HG02885 (cell line): ENCODE data around the gene LPP.

Experiments
- ATAC-seq: cut with Tn5 transposase; IDR thresholded peaks from one replicate; pipeline ENCODE4 v1.9.1; 2021; ENCODE audit warnings: mild to moderate bottlenecking; ENCODE audit not compliant: unreplicated experiment, poor library complexity

Gene LPP

DNA sequence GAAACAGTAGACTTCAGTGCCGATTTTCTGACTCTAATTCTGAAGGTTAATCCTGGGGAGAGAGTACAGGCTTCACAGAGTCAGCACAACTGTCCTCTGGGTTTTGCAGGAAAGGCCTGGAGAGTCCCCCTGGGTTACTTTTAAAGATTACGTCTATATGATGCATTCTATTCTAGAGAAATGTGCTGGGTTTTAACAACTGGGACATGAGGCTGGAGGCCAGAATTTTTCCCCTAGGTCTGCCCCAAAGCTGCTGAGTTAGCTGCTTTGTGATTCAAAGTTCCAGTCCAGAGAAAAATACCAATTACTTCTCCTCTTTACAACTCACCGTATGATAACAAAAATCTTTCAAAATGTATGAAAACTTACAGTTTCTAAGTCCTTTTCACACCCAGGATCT lies 777.1 kb downstream of the LPP start:
- ATAC-seq = no peak

GRCh38 chr3:188931531-188931930 lies 777.6 kb downstream of the LPP start:
- ATAC-seq = no peak

DNA sequence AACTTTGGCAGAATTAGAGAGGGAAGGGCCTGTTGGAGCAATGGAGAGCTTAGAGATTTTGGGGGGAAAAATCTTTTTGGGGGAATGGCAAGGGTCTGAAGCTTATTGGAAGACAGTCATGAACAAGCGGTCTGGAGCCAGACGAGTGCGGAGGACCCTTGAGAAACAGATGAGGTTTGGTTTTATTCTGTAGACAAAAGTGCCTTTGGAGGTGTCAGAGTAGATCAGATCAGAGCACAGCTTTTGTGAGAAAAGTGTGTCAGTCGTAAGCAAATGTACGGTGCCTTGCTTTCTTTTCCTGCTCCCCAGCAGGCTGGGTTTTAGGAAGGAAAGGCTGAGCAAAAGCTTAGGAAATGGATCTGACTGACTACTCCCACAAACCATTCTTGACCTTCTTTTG lies 781.0 kb downstream of the LPP start:
- no peak for ATAC-seq

DNA sequence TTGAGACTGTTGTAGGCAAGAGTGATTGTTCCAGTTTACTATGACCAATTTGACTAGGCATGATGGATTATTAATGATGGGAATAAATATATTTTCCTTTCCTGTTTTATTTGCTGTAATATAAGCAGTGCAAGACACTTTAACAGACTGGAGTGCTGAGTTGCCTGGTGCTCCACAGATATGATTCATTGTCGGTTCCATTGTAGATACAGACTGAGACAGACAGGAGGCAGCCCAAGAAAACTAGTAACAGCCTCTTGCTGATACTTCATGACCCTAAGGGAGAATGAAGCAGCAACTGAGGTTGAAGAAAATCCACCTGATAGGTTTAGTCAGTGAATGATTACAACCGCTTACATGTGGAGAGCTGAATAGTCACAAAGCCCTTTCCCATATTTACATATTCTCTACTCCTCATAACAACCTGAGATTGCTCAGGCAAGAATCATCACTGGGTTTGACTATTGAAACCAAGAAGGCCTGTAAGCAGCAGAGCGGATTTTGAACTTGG lies 782.7 kb downstream of the LPP start:
- no peak for ATAC-seq

GRCh38 chr3:188937389-188937788 lies 783.4 kb downstream of the LPP start:
- no peak for ATAC-seq

DNA sequence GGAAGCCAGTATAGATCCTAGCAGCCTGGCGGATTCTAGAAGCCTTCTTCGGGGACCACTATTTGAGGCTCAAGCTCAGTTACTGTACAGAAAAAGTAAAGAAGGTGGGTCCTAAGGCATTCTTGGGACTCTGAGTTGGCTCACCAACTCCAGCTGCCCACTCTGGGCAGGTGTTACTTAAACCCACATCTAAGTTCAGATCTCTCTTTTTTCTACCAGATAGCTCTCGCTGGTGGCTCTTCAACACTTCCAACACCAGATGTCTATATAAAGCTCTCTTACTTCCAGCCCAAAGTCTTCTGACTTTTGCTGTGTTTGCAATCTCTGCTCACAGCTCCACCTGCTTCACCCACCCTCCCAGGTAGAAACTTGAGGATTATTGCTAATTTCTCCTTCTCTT lies 785.0 kb downstream of the LPP start:
- no peak for ATAC-seq

DNA sequence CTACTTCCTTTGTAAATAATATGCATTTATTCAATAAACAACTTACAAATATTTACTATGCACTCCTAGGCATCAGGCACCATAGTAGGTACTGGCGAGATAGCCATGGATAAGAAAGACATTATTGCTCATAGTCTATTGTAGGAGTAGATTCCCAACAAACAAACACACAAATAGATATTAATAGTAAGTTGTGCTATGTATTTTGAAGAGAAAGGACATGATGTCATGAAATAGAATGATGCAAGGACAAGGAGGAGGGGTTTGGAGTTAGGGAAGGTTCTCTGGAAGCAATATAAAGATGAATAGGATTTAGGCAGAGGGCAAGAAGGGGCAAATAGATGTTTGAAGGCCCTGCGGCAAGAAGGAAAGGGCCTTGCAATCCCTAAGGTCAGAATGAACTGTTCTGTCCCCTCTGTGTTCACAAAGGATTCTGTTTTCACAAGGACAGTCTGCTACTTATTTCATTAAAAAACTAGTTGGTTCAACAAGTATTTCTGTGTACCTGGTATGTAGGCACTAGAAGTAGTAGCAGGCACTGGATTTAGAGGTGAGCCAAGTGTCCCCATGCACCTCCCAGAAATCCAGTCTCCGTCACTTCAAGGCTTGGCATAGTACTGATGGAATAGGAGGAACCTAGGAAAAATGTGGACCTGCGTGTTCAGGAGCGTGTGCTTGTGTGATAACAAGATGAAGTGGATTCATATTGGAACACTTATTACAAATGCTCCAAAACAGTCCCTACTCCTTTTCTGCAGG lies 786.0 kb downstream of the LPP start:
- no peak for ATAC-seq
